ENCODE data around the gene SUPT20HL2. TPM values are rescaled to one million over a fixed set of nuclear protein-coding genes. Genes with fewer than 3 reads are reported as not detected.
A peak's percentile ranks its signal among the peaks of the same experiment; 100 is the strongest.
"Not testable (repeated sequence)": the region's sequence is repeated elsewhere in the genome, so short reads cannot be mapped to it uniquely, and the experiment has no call there.

The SUPT20HL2 gene
- total RNA-seq, 4 donors from 2014 or later = not detected

GRCh38 chrX:24321741-24322395 is 8.0 kb upstream of the SUPT20HL2 start:
- no peak for ATAC-seq
- TF ChIP-seq EP300 (IDR thresholded peaks at IDR 0.05) (no peak), POLR2A (IDR thresholded peaks at IDR 0.05) (no peak), CTCF (IDR thresholded peaks at IDR 0.05) (no peak), POLR2AphosphoS5 (IDR thresholded peaks at IDR 0.05) (no peak)
- Histone ChIP-seq H3K27ac (no peak overlapping the region), H3K9me3 (no peaks in the 10 kb centered on the region), H3K4me1 (no peaks in the 10 kb centered on the region), H3K27me3 (no peaks in the 10 kb centered on the region), H3K36me3 (no peaks in the 10 kb centered on the region), H3K4me3 (no peak overlapping the region)
- 83% methylated on average over 2 of the region's 4 CpGs; no CpG with 5 or more reads in 1 of the 2 donors for WGBS, 2 donors (ENCODE audit: low coverage in 1 of 2)

GRCh38 chrX:24317567-24317966 is 3.7 kb upstream of the SUPT20HL2 start:
- Histone ChIP-seq H3K4me1 (no peaks in the 10 kb centered on the region), H3K27me3 (no peaks in the 10 kb centered on the region), H3K9me3 (no peaks in the 10 kb centered on the region), H3K36me3 (no peaks in the 10 kb centered on the region), H3K27ac (no peak overlapping the region), H3K4me3 (no peak overlapping the region)
- TF ChIP-seq EP300 (IDR thresholded peaks at IDR 0.05) = no peak
- no peak for TF ChIP-seq POLR2AphosphoS5 (IDR thresholded peaks at IDR 0.05)
- TF ChIP-seq POLR2A (IDR thresholded peaks at IDR 0.05) = no peak
- no peak for TF ChIP-seq CTCF (IDR thresholded peaks at IDR 0.05)
- ATAC-seq = no peak
- 20 to 75% methylated on average over 1 of the region's 1 CpG for WGBS, 2 donors (ENCODE audit: low coverage in 1 of 2)

- ATAC-seq = no peak
- Histone ChIP-seq H3K4me1 (no peaks in the 10 kb centered on the region), H3K36me3 (no peaks in the 10 kb centered on the region), H3K27me3 (no peaks in the 10 kb centered on the region), H3K27ac (no peak overlapping the region), H3K9me3 (no peaks in the 10 kb centered on the region), H3K4me3 (no peak overlapping the region)
- TF ChIP-seq POLR2AphosphoS5 (IDR thresholded peaks at IDR 0.05) = no peak
- no peak for TF ChIP-seq EP300 (IDR thresholded peaks at IDR 0.05)
- TF ChIP-seq POLR2A (IDR thresholded peaks at IDR 0.05) = no peak
- no peak for TF ChIP-seq CTCF (IDR thresholded peaks at IDR 0.05)
- WGBS, 2 donors (ENCODE audit: low coverage in 1 of 2) = 60% methylated on average over 1 of the region's 1 CpG; no CpG with 5 or more reads in 1 of the 2 donors
Measured at GRCh38 chrX:24316111-24316510, 2.2 kb upstream of the SUPT20HL2 start.

GRCh38 chrX:24312249-24312607 is 1.6 kb downstream of the SUPT20HL2 start:
- H3K4me1 ChIP-seq, H3K27ac ChIP-seq, H3K36me3 ChIP-seq, H3K4me3 ChIP-seq, H3K27me3 ChIP-seq, H3K9me3 ChIP-seq: not testable (repeated sequence)
- ATAC-seq = peak; percentile 54
- WGBS, 2 donors (ENCODE audit: low coverage in 1 of 2) = 28% methylated on average over 4 of the region's 6 CpGs; no CpG with 5 or more reads in 1 of the 2 donors

- ATAC-seq = peak; percentile 32
- not testable (repeated sequence) for H3K36me3 ChIP-seq
- H3K27ac ChIP-seq = peak overlapping the region in 1 of 4 donors; percentile 42
Measured at GRCh38 chrX:24311507-24312248, 2.2 kb downstream of the SUPT20HL2 start.

GRCh38 chrX:24310916-24311315 is 3.0 kb downstream of the SUPT20HL2 start:
- H3K27ac ChIP-seq, H3K27me3 ChIP-seq, H3K36me3 ChIP-seq, H3K4me1 ChIP-seq, H3K4me3 ChIP-seq, H3K9me3 ChIP-seq, ATAC-seq: not testable (repeated sequence)
- WGBS, 2 donors (ENCODE audit: low coverage in 1 of 2) = no CpG with 5 or more reads among the region's 3 CpGs

More at GRCh38 chrX:24311507-24312248, 2.2 kb downstream of the SUPT20HL2 start:
- H3K4me3 ChIP-seq, H3K4me1 ChIP-seq, H3K9me3 ChIP-seq, H3K27me3 ChIP-seq: not testable (repeated sequence)
- WGBS, 2 donors (ENCODE audit: low coverage in 1 of 2) = 80% methylated on average over 1 of the region's 22 CpGs; no CpG with 5 or more reads in 1 of the 2 donors

- not testable (repeated sequence) for H3K27me3 ChIP-seq, H3K4me3 ChIP-seq, ATAC-seq, H3K27ac ChIP-seq, H3K9me3 ChIP-seq, H3K4me1 ChIP-seq, H3K36me3 ChIP-seq
- 94 to 100% methylated on average over 2 to 4 of the region's 6 CpGs for WGBS, 2 donors (ENCODE audit: low coverage in 1 of 2)
Measured at GRCh38 chrX:24309580-24310374, 4.1 kb downstream of the SUPT20HL2 start.

GRCh38 chrX:24308803-24309202 is 5.1 kb downstream of the SUPT20HL2 start:
- not testable (repeated sequence) for H3K4me3 ChIP-seq, H3K4me1 ChIP-seq, H3K36me3 ChIP-seq, H3K27ac ChIP-seq, ATAC-seq, H3K9me3 ChIP-seq, H3K27me3 ChIP-seq
- 48 to 53% methylated on average over 3 of the region's 4 CpGs for WGBS, 2 donors (ENCODE audit: low coverage in 1 of 2)

Data from gastroesophageal sphincter (tissue), 4 donors.